HG02970 (cell line): ENCODE measurements around the gene KLHDC4.

Experiments used
- ATAC-seq: cut with Tn5 transposase; IDR thresholded peaks from one replicate; pipeline ENCODE4 v1.9.1; 2021; ENCODE audit warnings: mild to moderate bottlenecking, moderate library complexity, moderate number of reproducible peaks; ENCODE audit not compliant: unreplicated experiment, low FRiP score

KLHDC4 gene

DNA sequence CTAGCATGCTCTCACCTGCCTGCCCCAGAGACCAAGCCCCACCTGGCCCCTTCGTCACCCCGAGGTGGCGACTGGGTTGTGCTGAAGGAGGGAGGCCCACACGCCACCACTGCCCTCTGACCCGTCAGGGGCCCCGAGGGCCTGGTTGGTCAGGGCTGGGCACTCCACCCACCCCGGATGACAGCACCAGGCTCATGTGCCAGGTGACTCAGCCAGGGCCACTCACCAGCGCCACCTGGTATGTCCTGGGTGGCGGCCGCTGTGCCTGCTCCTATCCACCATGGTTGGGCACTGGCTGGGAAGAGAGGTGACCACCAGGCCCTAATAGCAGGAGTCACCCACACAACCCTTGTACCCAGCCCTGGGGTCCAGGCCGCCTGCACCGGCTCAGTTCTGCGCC, 94.6 kb downstream of the KLHDC4 start:
- no peak for ATAC-seq

DNA sequence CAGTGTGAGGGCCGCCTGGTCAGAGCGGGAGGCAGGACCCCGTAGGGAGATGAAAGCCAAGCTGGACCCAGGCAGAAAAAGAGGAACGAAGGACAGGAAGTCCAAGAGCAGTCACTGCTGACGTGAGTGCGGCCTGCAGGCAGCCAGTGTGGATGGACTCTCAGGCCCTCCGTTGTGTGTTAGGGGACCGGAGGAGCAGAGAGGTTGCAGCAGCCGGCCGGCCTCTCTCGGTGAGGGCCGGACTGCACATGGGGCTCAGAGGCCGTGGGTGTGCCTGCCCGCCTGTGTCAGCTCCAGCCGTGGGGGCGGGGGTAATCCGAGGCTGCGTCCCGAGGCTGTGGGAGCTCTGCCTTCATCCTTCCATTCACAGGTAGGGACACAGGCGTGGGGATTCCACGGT, 96.1 kb downstream of the KLHDC4 start:
- no peak for ATAC-seq

DNA sequence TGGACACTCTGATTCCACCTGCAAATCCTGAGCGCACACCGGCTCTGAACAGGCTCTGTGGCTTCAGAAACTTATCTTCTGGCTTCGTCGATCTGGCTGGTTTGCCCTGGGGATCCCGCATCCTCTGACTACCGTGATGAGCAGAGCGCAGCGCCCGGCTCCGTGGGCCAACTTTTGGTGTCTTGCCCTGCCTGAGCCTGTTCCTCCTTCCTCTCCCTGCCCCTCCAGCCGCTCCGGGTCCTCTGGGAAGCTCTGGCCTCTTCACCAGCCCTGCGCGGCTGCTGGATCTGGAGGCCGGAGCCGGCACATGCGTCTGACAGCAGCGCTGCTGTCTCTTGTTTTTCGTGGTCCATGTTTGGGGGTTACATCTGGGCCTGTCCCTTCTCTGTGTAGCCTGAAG, 97.8 kb downstream of the KLHDC4 start:
- ATAC-seq: no peak

DNA sequence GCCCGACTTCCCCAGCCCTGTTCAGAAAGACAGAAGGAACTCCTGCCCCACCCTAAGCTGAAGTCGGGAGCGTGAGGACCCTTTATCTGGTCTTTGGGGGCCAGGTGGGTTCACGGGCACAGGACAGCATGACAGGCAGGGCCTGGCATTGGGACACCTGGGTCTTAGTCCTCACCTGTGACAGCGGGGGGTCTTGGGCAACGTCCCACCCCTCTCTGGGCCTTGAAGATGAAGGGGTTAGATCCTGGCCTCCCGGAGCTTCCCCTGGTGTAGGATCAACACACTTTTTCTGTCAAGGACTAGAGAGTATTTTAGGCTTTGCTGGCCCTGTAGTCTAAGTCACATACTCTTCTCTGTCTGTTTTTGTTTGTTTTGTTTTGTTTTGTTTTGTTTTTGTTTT, 98.3 kb downstream of the KLHDC4 start:
- no peak for ATAC-seq

DNA sequence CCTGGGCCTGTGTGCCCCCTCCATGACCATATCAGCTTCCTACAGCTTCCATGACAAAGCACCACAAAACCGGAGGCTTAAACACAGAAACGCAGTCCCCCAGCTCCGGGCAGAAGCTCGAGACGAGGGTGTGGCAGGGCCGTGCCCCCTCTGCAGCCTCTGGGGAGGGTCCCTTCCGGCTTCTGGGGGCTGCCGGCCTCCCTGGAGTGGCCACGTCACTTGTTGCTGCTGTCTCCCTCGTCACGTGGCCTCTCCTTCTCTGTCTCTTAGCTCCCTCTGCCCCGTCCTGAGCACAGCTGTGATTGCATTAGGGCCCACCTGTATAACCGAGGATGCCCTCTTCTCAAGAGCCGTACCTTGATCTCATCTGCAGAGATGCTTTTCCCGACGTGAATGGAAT, 98.9 kb downstream of the KLHDC4 start:
- ATAC-seq: no peak

DNA sequence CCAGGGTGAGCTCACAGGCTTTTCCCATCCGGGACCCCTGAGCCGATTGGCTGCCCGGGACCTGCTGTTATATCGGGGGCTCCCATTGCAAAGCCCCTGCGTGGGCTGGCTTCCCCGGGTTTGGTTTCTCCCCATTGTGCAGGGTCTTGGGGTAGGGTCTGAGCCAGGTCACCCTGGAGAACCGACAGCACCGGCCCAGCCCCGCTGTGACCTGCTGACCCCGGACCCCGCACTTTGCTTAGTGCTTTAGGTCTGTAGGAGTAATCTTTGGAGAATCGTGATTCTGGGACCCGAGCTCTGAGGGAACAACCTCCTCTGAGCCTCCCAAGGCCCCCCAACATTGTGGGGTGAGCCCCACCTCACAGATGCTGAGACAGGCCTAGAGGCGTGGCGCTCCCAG, 100.6 kb downstream of the KLHDC4 start:
- no peak for ATAC-seq

DNA sequence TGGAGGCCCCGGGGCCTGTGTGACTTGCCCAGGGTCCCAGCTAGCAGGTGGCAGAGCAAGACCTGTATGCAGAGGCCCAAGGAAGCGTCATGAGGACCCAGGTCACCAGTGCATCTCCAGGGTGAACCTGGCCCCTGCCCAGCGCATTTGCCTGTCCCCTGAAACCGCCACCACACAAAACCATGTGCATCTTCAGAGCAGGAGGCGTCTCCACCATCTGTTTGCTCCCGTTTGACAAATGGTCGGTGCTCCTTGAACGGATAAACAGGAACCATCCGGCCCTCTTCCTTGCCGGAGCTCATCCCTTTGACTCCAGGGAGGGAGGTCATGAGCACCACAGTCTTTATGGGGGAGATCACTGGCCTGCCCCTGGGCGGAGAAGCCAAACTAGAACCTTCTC, 101.0 kb downstream of the KLHDC4 start:
- ATAC-seq: no peak

DNA sequence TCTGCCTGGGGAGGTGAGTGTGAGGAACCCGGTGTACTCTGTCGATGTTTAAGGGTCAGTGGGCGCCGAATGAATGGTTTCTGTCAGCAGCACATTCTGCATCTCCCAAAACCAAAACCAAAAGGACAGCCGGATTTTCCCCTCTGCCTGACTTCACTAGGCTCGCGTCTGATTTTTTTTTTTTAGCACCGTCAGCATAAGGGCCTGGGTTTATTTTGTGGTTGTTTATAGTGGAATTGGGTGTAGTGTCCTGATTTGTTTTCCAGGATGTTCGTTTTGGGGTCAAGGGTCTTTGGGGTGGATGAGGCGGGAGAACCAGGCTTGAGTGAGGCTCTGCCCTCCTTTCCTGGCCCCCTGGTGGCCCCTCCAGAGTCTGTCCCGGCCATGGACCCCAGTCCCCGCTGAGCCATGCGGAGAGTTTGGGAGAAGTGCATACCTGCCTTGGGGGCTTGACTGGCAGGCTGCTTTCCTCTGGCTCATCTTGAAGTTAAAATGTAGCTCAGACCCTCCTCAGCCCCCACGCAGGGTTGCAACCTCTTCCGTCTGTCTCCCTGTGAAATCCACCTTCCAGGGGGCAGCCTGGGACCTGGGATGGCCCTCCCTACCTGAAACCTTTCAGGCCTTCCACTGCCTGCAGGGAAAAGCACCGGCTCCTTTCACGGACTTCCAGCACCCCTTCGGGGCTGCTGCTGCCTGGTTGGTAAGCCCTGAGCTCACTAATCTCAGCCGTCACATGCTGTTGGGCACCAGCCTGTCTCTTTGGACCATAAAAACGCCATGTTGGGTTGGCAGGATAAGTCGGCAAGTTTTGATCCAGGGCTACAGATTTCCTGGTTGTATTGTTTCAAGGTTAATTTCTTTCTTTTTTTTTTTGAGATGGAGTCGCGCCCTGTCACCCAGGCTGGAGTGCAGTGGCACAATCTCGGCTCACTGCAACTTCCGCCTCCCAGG, 103.3 kb downstream of the KLHDC4 start:
- ATAC-seq: no peak

DNA sequence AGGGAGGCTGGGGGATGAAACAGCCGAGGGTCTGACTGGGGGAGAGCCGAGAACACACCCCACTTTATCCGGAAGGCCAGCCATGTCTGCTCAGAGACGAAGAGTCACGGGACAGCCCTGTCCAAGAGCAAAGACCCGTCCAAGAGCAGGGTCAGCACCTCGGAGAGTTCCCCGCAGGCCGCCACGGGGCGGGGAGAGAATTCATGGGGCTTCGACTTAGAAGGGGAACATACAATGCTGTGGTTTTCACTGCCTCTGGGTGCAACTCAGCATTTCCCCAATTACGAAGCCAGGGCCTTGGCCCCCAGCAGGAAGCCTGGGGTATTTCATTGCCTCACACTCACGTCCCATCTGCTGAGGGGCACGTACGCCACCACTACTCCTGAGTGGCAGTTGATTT, 104.2 kb downstream of the KLHDC4 start:
- no peak for ATAC-seq

GRCh38 chr16:87658564-87659225, 107.1 kb downstream of the KLHDC4 start:
- ATAC-seq: no peak
